Spleen (tissue), 11 donors: ENCODE results near the gene THOC6. TPM values are rescaled to one million over a fixed set of nuclear protein-coding genes. Genes with fewer than 3 reads are reported as not detected.

Source experiments
- DNase-seq: peaks from one replicate; pipeline ENCODE4 v3.0.0-alpha.2; 2020
- H3K27ac ChIP-seq, 8 donors: fragments of 200-600 bp; sonication (generic) in 7 of 8; 1 replicate in 4 of 8; 2 replicates in 4 of 8; pipeline versions ENCODE4 v1.5.0 to v1.8.0; 2016 to 2021; ENCODE audit warnings: inconsistent platforms in 4 of 8, mild to moderate bottlenecking in 4 of 8, moderate library complexity in 1 of 8
- H3K27me3 ChIP-seq, 7 donors: fragments of 200-600 bp; sonication (generic) in 6 of 7; replicated peaks in 1 of 7; 1 replicate in 4 of 7; 2 replicates in 3 of 7; pipeline versions ENCODE4 v1.5.0 to v1.8.0; 2016 to 2021; ENCODE audit warnings: inconsistent platforms in 3 of 7, mild to moderate bottlenecking in 1 of 7
- H3K36me3 ChIP-seq, 6 donors: fragments of 200-600 bp; sonication (generic) in 5 of 6; 1 replicate in 4 of 6; 2 replicates in 2 of 6; pipeline versions ENCODE4 v1.5.0 to v1.8.0; 2016 to 2021; ENCODE audit warnings: inconsistent platforms in 2 of 6
- H3K4me1 ChIP-seq, 6 donors: fragments of 200-600 bp; sonication (generic) in 5 of 6; 1 replicate in 3 of 6; 2 replicates in 3 of 6; pipeline versions ENCODE4 v1.5.0 to v1.8.0; 2016 to 2021; ENCODE audit warnings: inconsistent platforms in 3 of 6
- H3K4me3 ChIP-seq, 8 donors: fragments of 200-600 bp; sonication (generic) in 7 of 8; 1 replicate in 4 of 8; 2 replicates in 4 of 8; pipeline versions ENCODE4 v1.5.0 to v1.8.0; 2016 to 2021; ENCODE audit warnings: inconsistent platforms in 4 of 8, mild to moderate bottlenecking in 4 of 8, moderate library complexity in 2 of 8
- H3K9me3 ChIP-seq, 8 donors: fragments of 200-600 bp; sonication (generic) in 7 of 8; 1 replicate in 4 of 8; 2 replicates in 4 of 8; pipeline versions ENCODE4 v1.5.0 to v1.8.0; 2016 to 2021; ENCODE audit warnings: inconsistent platforms in 4 of 8
- CTCF ChIP-seq, 11 experiments: fragments of 200-600 bp in 7 of 11; fragments of 450-650 bp in 4 of 11; sonication (generic) in 4 of 11; IDR thresholded peaks in 8 of 11; conservative IDR thresholded peaks in 3 of 11; 1 replicate in 7 of 11; 2 replicates in 4 of 11; pipeline versions ENCODE4 v1.4.0 to v1.8.0; 2016 to 2021; ENCODE audit warnings: antibody characterized with exemption in 11 of 11, inconsistent platforms in 4 of 11, mild to moderate bottlenecking in 1 of 11
- POLR2A ChIP-seq, 3 donors: fragments of 450-650 bp; IDR thresholded peaks; one replicate each; pipeline ENCODE4 v1.5.1; 2017; ENCODE audit warnings: antibody characterized with exemption in 3 of 3, mild to moderate bottlenecking in 1 of 3
- POLR2AphosphoS5 ChIP-seq, 3 donors: sonication (generic); formaldehyde crosslinking; IDR thresholded peaks; one replicate each; pipeline ENCODE4 v1.5.1; 2017; ENCODE audit warnings: antibody characterized with exemption in 3 of 3
- WGBS, 5 donors: extraction: QIAGEN DNeasy Blood & Tissue Kit in 3 of 5; methylation state at CpG; one replicate each; pipeline versions ENCODE4 v1.1.5 to v1.1.7; 2013 to 2018; 5-methylcytosine and 5-hydroxymethylcytosine counted together
- intact Hi-C: fragments of 100-400 bp; cut with DNase I; formaldehyde crosslinking; loops from one replicate; pipeline ENCODE4 v1.15.0; 2023; ENCODE audit warnings: low total_unique reads
- polyA plus RNA-seq, 3 donors: library from polyadenylated mRNA; stranded (reverse); fragments of 200-250 nt; gene quantifications; one replicate each; pipeline ENCODE4 v1.2.1, GENCODE V29; 2013
- total RNA-seq, 7 donors: library from RNA; depleted of rRNA in 3 of 7; stranded (reverse); fragments of >200 nt in 3 of 7; fragmentation: NEBNext Ultra II Directional in 4 of 7; extraction: Animal tissue kit (Norgen Biotek cat#: 25700) in 4 of 7; gene quantifications; one replicate each; pipeline versions ENCODE4 v1.1.0 to v1.2.1, GENCODE V29; 2016 to 2021
- donor health status: healthy with polysubstance abuse.
- donor health status: DM: no; HTN: no; CAD: no; lungs with moderate emphysema.
- donor health status: DM: no; HTN: no; CAD: no.
- donor health status: Bipolar disorder and iron deficiency.
- donor health status: healthy.
- donor health status: DM: no; HTN: no; CAD: no.
- donor health status: DM: yes; HTN: yes; CAD: no.

THOC6 gene
- total and polyA plus RNA-seq, 10 donors, result 19.3 to 57.2 (median 28.2) TPM

DNA sequence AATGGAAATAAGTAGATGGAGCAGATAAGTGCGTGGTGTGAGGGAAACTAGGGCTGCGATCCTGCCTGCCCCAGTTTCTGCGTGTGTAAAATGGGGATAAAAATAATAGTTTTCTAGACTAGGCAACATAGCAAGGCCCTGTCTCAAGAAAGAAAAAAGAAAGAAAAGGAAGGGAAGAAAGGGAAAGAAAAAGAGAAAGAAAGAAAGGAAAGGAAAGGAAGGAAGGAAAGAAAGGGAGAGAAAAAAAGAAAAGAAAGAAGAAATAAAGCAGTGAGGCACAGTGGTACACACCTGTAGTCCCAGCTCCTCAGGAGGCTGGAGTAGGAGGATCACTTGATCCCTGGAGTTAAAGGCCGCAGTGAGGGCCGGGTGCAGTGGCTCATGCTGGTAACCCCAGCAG lies 41.4 kb upstream of the THOC6 start:
- TF ChIP-seq POLR2A (IDR thresholded peaks at IDR 0.05) (no peak), POLR2AphosphoS5 (IDR thresholded peaks at IDR 0.05) (no peak), CTCF (IDR thresholded peaks at IDR 0.05 in 8 of 11, conservative IDR thresholded peaks at IDR 0.05 in 3 of 11) (no peak)
- intact Hi-C loops, result no loop called here
- 91 to 95% (median 92%) methylated on average over 5 of the region's 5 CpGs for WGBS, 5 donors

DNA sequence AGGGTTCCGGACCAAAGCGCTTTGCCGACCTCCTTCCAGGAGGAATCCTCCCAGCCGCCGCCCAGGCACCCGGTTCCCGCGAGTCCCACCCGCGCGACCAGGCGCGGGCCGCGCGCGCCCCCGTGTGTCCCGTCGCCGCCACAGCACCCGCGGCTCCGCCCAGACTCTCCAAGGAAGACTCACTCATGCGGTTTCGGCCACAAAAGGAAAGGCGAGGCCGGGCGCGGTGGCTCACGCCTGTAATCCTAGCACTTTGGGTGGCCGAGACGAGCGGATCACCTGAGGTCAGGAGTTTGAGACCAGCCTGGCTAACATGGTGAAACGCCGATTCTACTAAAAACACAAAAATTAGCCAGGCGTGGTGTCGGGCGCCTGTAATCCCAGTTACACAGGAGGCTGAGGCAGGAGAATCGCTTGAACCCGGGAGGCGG lies 40.1 kb upstream of the THOC6 start:
- intact Hi-C loops, result no loop called here
- 7 to 15% (median 9%) methylated on average over 18 to 42 of the region's 42 CpGs for WGBS, 5 donors
- Histone ChIP-seq H3K27me3 (peaks cover 0 to 45% (median 8%) of the 10 kb centered on the region in 7 donors), H3K4me3 (peak overlapping the region in 5 of 8 donors; percentile 4 to 53 (median 13)), H3K9me3 (no peaks in the 10 kb centered on the region), H3K27ac (no peak overlapping the region), H3K36me3 (no peaks in the 10 kb centered on the region), H3K4me1 (peaks cover 16 to 65% (median 38%) of the 10 kb centered on the region in 6 donors)
- TF ChIP-seq POLR2AphosphoS5 (IDR thresholded peaks at IDR 0.05) (peak in 2 of 3 donors; percentile 36 to 55), CTCF (IDR thresholded peaks at IDR 0.05 in 8 of 11, conservative IDR thresholded peaks at IDR 0.05 in 3 of 11) (peak; percentile 67 to 99 (median 95)), POLR2A (IDR thresholded peaks at IDR 0.05) (no peak)
- peak; percentile 93 for DNase-seq

More for the DNA sequence above, 41.4 kb upstream of the THOC6 start:
- Histone ChIP-seq H3K36me3 (peaks cover 0 to 4% (median 0%) of the 10 kb centered on the region in 6 donors), H3K4me1 (peaks cover 16 to 65% (median 38%) of the 10 kb centered on the region in 6 donors), H3K27ac (no peak overlapping the region), H3K4me3 (no peak overlapping the region), H3K9me3 (no peaks in the 10 kb centered on the region), H3K27me3 (peaks cover 0 to 32% (median 5%) of the 10 kb centered on the region in 7 donors)
- DNase-seq, result no peak

- peaks cover 16 to 51% (median 27%) of the 10 kb centered on the region in 6 donors for H3K4me1 ChIP-seq
- no peaks in the 10 kb centered on the region for H3K36me3 ChIP-seq
- H3K9me3 ChIP-seq, result no peaks in the 10 kb centered on the region
- TF ChIP-seq CTCF (IDR thresholded peaks at IDR 0.05 in 8 of 11, conservative IDR thresholded peaks at IDR 0.05 in 3 of 11), result no peak
- peak; percentile 45 to 72 (median 53) for TF ChIP-seq POLR2AphosphoS5 (IDR thresholded peaks at IDR 0.05)
- intact Hi-C loops, result no loop called here
- no peak for DNase-seq
- H3K4me3 ChIP-seq, result no peak overlapping the region
- 79 to 88% (median 81%) methylated on average over 6 to 9 of the region's 9 CpGs for WGBS, 5 donors
- H3K27ac ChIP-seq, result no peak overlapping the region
- H3K27me3 ChIP-seq, result peaks cover 0 to 48% (median 3%) of the 10 kb centered on the region in 7 donors
Observed at GRCh38 chr16:2985462-2985861, 38.4 kb upstream of the THOC6 start.

GRCh38 chr16:2985893-2986355 lies 37.9 kb upstream of the THOC6 start:
- no peak for DNase-seq

More at GRCh38 chr16:2985893-2986355, 37.9 kb upstream of the THOC6 start:
- H3K4me1 ChIP-seq, result peaks cover 13 to 47% (median 23%) of the 10 kb centered on the region in 6 donors
- intact Hi-C loops, result no loop called here
- WGBS, 5 donors, result 75 to 82% (median 78%) methylated on average over 10 to 15 of the region's 15 CpGs
- no peak overlapping the region for H3K27ac ChIP-seq
- H3K36me3 ChIP-seq, result no peaks in the 10 kb centered on the region
- peaks cover 0 to 53% (median 3%) of the 10 kb centered on the region in 7 donors for H3K27me3 ChIP-seq
- H3K9me3 ChIP-seq, result no peaks in the 10 kb centered on the region
- TF ChIP-seq POLR2AphosphoS5 (IDR thresholded peaks at IDR 0.05) (no peak), CTCF (IDR thresholded peaks at IDR 0.05 in 8 of 11, conservative IDR thresholded peaks at IDR 0.05 in 3 of 11) (no peak), POLR2A (IDR thresholded peaks at IDR 0.05) (no peak)
- no peak overlapping the region for H3K4me3 ChIP-seq
